K562 (cell line): ENCODE data around the gene GALE. TPM values are rescaled to one million over a fixed set of nuclear protein-coding genes. Genes with fewer than 3 reads are reported as not detected.
A peak's percentile ranks its signal among the peaks of the same experiment; 100 is the strongest.
"Not testable (repeated sequence)": the region's sequence is repeated elsewhere in the genome, so short reads cannot be mapped to it uniquely, and the experiment has no call there.

Experiments used
- ATAC-seq: fragments of 200-7000 bp; cut with Tn5 transposase; 3 replicates; pipeline ENCODE4 v1.9.1; 2020; ENCODE audit warnings: moderate library complexity
- BruUV-seq: library from RNA; stranded (reverse); fragments of 400-500 nt; replicated peaks from 2 replicates; lab custom pipeline; 2021; lab: Mats Ljungman, UMichigan
- CTCF ChIA-PET: fragments of 300-600 bp; formaldehyde crosslinking; extraction: SDS; loops from one replicate; lab custom pipeline; 2021; ENCODE audit warnings: low intra/inter-chr PET ratio; lab: Yijun Ruan, JAX
- POLR2A ChIA-PET: fragments of 300-600, 350-650 bp; sonication (Branson Sonifier 250); formaldehyde crosslinking; extraction: SDS; loops from one replicate; lab custom pipeline; 2021; ENCODE audit warnings: antibody characterized with exemption, inconsistent platforms; lab: Yijun Ruan, JAX
- DNase-seq, 4 experiments: peaks; one replicate each; pipeline versions ENCODE4 v3.0.0 to v3.0.0-alpha.2; 2011 to 2018; ENCODE audit warnings: low spot score in 3 of 4, mixed read lengths in 3 of 4; ENCODE audit errors: extremely low read depth in 1 of 4
- FAIRE-seq: peaks from 2 replicates; lab custom pipeline; 2011; peaks lifted over from hg19 to GRCh38; lab: Jason Lieb, UNC
- H2AFZ ChIP-seq: 2 replicates; pipeline ENCODE4 v1.6.0; 2011; ENCODE audit warnings: low read depth, low read length, control low read depth, inconsistent platforms
- H3K27ac ChIP-seq: fragments of 200-600 bp; 3 replicates; pipeline ENCODE4 v1.8.0; 2011; ENCODE audit warnings: low read depth, mild to moderate bottlenecking, control low read depth, inconsistent platforms, low read length, moderate library complexity, mixed read lengths; ENCODE audit errors: extremely low read depth
- H3K27me3 ChIP-seq, 2 experiments: fragments of 300-600 bp in 1 of 2; 2 replicates in 1 of 2; 3 replicates in 1 of 2; pipeline versions ENCODE4 v1.6.0 to v1.8.0; 2011; ENCODE audit warnings: inconsistent platforms in 2 of 2, low read length in 2 of 2, mild to moderate bottlenecking in 1 of 2, mixed read lengths in 1 of 2, moderate library complexity in 1 of 2; ENCODE audit not compliant: control insufficient read depth in 2 of 2, insufficient read depth in 2 of 2
- H3K36me3 ChIP-seq: fragments of 300-600 bp; 3 replicates; pipeline ENCODE4 v1.8.0; 2011; ENCODE audit warnings: mild to moderate bottlenecking, low read length, inconsistent platforms; ENCODE audit not compliant: control insufficient read depth, insufficient read depth
- H3K4me1 ChIP-seq, 2 experiments: fragments of 200-600 bp in 1 of 2; replicated peaks in 1 of 2; 2 replicates in 1 of 2; 3 replicates in 1 of 2; pipeline versions ENCODE4 v1.5.1 to v1.8.0; 2011; ENCODE audit warnings: inconsistent platforms in 2 of 2, low read length in 2 of 2, mild to moderate bottlenecking in 1 of 2, mixed read lengths in 1 of 2, moderate library complexity in 1 of 2; ENCODE audit not compliant: control insufficient read depth in 2 of 2, insufficient read depth in 2 of 2
- H3K4me2 ChIP-seq: 2 replicates; pipeline ENCODE4 v1.6.1; 2011; ENCODE audit warnings: low read length, control low read depth, inconsistent platforms, mixed read lengths; ENCODE audit not compliant: insufficient read depth
- H3K4me3 ChIP-seq: fragments of 200-600 bp; sonication (generic), shearing (Covaris generic); 2 replicates; pipeline ENCODE4 v1.5.1; 2016; ENCODE audit warnings: control low read depth, inconsistent platforms
- H3K79me2 ChIP-seq: fragments of 200-600 bp; 3 replicates; pipeline ENCODE4 v1.8.0; 2011; ENCODE audit warnings: low read length, inconsistent platforms; ENCODE audit not compliant: control insufficient read depth, insufficient read depth
- H3K9ac ChIP-seq, 2 experiments: 2 replicates each; pipeline versions ENCODE4 v1.6.0 to v1.6.1; 2011; ENCODE audit warnings: low read depth in 2 of 2, low read length in 2 of 2, control low read depth in 1 of 2, inconsistent platforms in 1 of 2, mild to moderate bottlenecking in 1 of 2, mixed read lengths in 1 of 2; ENCODE audit not compliant: insufficient read depth in 1 of 2
- H3K9me1 ChIP-seq: one replicate; pipeline ENCODE4 v1.6.0; 2011; ENCODE audit warnings: inconsistent platforms, mild to moderate bottlenecking, low read length, moderate library complexity; ENCODE audit not compliant: control insufficient read depth, insufficient read depth
- H3K9me3 ChIP-seq: replicated peaks from 2 replicates; pipeline ENCODE4 v1.5.1; 2011; ENCODE audit warnings: low read depth, low read length, inconsistent platforms; ENCODE audit not compliant: control insufficient read depth, insufficient read depth
- H4K20me1 ChIP-seq: replicated peaks from 2 replicates; pipeline ENCODE4 v1.6.1; 2011; ENCODE audit warnings: low read length, inconsistent platforms, mixed read lengths; ENCODE audit not compliant: control insufficient read depth, insufficient read depth
- FOS ChIP-seq: IDR thresholded peaks from 3 replicates; pipeline ENCODE4 v1.6.1; 2011; ENCODE audit not compliant: insufficient read length; ENCODE audit errors: extremely low read depth
- FOXJ3 ChIP-seq: sonication (generic); formaldehyde crosslinking; IDR thresholded peaks from 2 replicates; pipeline ENCODE4 v1.4.0; 2020; ENCODE audit warnings: mild to moderate bottlenecking, missing genetic modification reagents
- GTF2A2 ChIP-seq: IDR thresholded peaks from 2 replicates; pipeline ENCODE4 v1.6.1; 2016; ENCODE audit warnings: mild to moderate bottlenecking, missing genetic modification characterization, missing compliant biosample characterization
- WGBS: fragments of 100-300 bp; shearing (Covaris generic); methylation state at CpG from one replicate; pipeline ENCODE4 v1.1.6; 2016; ENCODE audit warnings: low coverage, mixed read lengths; ENCODE audit not compliant: insufficient coverage; ENCODE audit errors: missing lambda C conversion rate; 5-methylcytosine and 5-hydroxymethylcytosine counted together
- in situ Hi-C: fragments of 300-500 bp; cut with MboI; formaldehyde crosslinking; loops from 4 replicates; pipeline ENCODE4 v1.15.0; 2018; ENCODE audit warnings: inconsistent platforms, mixed read lengths
- intact Hi-C: fragments of 100-400 bp; cut with micrococcal nuclease; formaldehyde crosslinking; loops from 2 replicates; pipeline ENCODE4 v1.14.2; 2022
- polyA plus RNA-seq, 8 experiments: library from polyadenylated mRNA; depleted of rRNA in 4 of 8; stranded (reverse) in 5 of 8; unstranded in 3 of 8; fragments of >200 nt; fragmentation: Nextera tagmentation in 2 of 8; fragmentation: Illumina TruSeq in 1 of 8; extraction: Ambion mirVana in 2 of 8; extraction: Trizol in 1 of 8; gene quantifications; 2 replicates each; pipeline versions ENCODE4 v1.2.1 to v1.2.3, GENCODE V29; 2011 to 2014; ENCODE audit warnings: inconsistent platforms in 1 of 8, missing spikeins in 1 of 8
- total RNA-seq, 7 experiments: library from RNA; depleted of rRNA in 6 of 7; stranded (reverse); fragments of >200 nt in 6 of 7; fragmentation: Illumina TruSeq in 2 of 7; extraction: Trizol in 2 of 7; gene quantifications; 2 replicates each; pipeline versions ENCODE4 v1.2.1 to v1.2.3, GENCODE V29; 2011 to 2021; ENCODE audit warnings: low replicate concordance in 1 of 7
- TF ChIP-seq, protein P1 (sequence below): sonication (generic); formaldehyde crosslinking; IDR thresholded peaks from 2 replicates; pipeline ENCODE4 v1.8.1; 2023; ENCODE audit warnings: mild to moderate bottlenecking, missing genetic modification reagents
- TF ChIP-seq, protein P2 (sequence below): fragments of 250-450 bp; sonication (Bioruptor Pico); IDR thresholded peaks from 2 replicates; pipeline ENCODE4 v1.9.0; 2021; ENCODE audit warnings: mild to moderate bottlenecking, inconsistent platforms

GALE gene
- total and polyA plus RNA-seq, 9 of the 15 experiments (the other 6 are each of a cell fraction or from before 2014, with no cell fraction given) = 8.4 to 139 (median 88.3) TPM

DNA sequence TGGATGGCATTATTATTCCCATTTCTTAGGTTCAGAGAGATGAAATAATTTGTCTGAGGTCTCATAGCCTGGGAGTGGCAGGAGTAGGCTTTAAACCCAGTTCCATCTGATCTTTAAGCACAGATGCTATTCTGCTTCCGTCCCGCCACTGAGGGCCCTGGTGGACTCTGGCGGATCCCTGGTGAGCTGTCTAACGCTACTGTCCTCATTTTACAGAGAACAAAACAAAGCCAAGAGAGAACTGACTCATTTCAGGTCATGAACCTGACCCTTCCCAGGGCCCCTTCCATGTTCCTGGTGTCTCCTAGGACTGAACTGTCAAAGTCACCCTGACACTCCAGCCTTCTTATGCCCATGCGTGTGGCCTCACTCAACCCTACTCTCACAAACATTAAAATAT, 3.1 kb upstream of the GALE start:
- WGBS = 72% methylated on average over 5 of the region's 5 CpGs
- in situ Hi-C loops = no loop called here
- FAIRE-seq = no peak

DNA sequence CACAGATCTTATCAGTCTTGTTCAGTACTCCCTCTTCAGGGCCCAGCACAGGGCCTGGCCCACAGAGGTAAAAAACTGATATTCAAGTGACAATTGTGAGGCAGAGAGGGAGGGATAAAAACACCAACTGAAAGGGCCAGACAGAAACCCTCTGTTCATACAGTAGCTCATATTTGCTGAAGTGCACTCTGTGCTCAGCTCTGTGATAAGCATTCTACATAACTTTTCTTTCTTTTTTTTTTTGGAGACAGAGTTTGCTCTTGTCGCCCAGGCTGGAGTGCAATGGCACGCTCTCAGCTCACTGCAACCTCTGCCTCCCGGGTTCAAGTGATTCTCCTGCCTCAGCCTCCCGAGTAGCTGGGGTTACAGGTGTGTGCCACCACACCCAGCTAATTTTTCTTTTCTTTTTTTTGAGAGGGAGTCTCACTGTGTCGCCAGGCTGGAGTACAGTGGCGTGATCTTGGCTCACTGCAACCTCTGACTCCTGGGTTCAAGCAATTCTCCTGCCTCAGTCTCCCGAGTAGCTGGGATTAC, 2.3 kb upstream of the GALE start:
- DNase-seq, H3K4me3 ChIP-seq, H2AFZ ChIP-seq, FAIRE-seq, ATAC-seq, H3K9ac ChIP-seq, H3K9me3 ChIP-seq, H3K27ac ChIP-seq, CTCF ChIA-PET, H3K9me1 ChIP-seq, H3K27me3 ChIP-seq, intact Hi-C loops, H3K4me2 ChIP-seq, H4K20me1 ChIP-seq, BruUV-seq, in situ Hi-C loops: not testable (repeated sequence)
- Histone ChIP-seq H3K79me2 (peaks cover 24% of the 10 kb centered on the region), H3K36me3 (peaks cover 15% of the 10 kb centered on the region; the same call in 2 of the 3 replicates), H3K4me1 (peaks cover 29 to 37% of the 10 kb centered on the region in 2 experiments)
- WGBS = 88% methylated on average over 6 of the region's 7 CpGs
- POLR2A ChIA-PET = interaction anchor here (0.6 to 6.8 kb wide), 9 partner anchors 8 to 277 kb away, joined by 3 to 71 read pairs (median 4); partner anchors contain the start of genes LYPLA2, PITHD1 and PNRC2

More for the DNA sequence above, 3.1 kb upstream of the GALE start:
- Histone ChIP-seq H3K9me1 (no peaks in the 10 kb centered on the region), H3K9ac (peak overlapping the region in 1 of 2 experiments; percentile 51; a peak in 1 of 4 replicates), H3K4me3 (no peak overlapping the region), H3K9me3 (no peaks in the 10 kb centered on the region), H3K27ac (no peak overlapping the region), H2AFZ (no peak overlapping the region), H3K4me2 (no peak overlapping the region), H3K36me3 (peaks cover 7% of the 10 kb centered on the region; the same call in 2 of the 3 replicates), H4K20me1 (no peaks in the 10 kb centered on the region)
- CTCF ChIA-PET = no interaction called here
- DNase-seq = no peak
- ATAC-seq = no peak
- BruUV-seq = no TSS peak
- TF ChIP-seq GTF2A2 (tag) (no peak), FOS (no peak), FOXJ3 (no peak)
- TF ChIP-seq, protein P1, sequence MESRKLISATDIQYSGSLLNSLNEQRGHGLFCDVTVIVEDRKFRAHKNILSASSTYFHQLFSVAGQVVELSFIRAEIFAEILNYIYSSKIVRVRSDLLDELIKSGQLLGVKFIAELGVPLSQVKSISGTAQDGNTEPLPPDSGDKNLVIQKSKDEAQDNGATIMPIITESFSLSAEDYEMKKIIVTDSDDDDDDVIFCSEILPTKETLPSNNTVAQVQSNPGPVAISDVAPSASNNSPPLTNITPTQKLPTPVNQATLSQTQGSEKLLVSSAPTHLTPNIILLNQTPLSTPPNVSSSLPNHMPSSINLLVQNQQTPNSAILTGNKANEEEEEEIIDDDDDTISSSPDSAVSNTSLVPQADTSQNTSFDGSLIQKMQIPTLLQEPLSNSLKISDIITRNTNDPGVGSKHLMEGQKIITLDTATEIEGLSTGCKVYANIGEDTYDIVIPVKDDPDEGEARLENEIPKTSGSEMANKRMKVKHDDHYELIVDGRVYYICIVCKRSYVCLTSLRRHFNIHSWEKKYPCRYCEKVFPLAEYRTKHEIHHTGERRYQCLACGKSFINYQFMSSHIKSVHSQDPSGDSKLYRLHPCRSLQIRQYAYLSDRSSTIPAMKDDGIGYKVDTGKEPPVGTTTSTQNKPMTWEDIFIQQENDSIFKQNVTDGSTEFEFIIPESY = peak; percentile 92
- TF ChIP-seq, protein P2, sequence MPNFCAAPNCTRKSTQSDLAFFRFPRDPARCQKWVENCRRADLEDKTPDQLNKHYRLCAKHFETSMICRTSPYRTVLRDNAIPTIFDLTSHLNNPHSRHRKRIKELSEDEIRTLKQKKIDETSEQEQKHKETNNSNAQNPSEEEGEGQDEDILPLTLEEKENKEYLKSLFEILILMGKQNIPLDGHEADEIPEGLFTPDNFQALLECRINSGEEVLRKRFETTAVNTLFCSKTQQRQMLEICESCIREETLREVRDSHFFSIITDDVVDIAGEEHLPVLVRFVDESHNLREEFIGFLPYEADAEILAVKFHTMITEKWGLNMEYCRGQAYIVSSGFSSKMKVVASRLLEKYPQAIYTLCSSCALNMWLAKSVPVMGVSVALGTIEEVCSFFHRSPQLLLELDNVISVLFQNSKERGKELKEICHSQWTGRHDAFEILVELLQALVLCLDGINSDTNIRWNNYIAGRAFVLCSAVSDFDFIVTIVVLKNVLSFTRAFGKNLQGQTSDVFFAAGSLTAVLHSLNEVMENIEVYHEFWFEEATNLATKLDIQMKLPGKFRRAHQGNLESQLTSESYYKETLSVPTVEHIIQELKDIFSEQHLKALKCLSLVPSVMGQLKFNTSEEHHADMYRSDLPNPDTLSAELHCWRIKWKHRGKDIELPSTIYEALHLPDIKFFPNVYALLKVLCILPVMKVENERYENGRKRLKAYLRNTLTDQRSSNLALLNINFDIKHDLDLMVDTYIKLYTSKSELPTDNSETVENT (CRISPR knock-in tag) = no peak
- TF ChIP-seq, all 486 proteins: peak for 1
- intact Hi-C loops = no loop called here
- H3K27me3 ChIP-seq = no peaks in the 10 kb centered on the region
- POLR2A ChIA-PET = interaction anchor here (0.5 to 6.8 kb wide), 5 partner anchors 11 to 106 kb away, joined by 3 to 71 read pairs (median 3); partner anchors contain the start of genes LYPLA2 and PITHD1
- H3K4me1 ChIP-seq = peaks cover 31 to 36% of the 10 kb centered on the region in 2 experiments
- H3K79me2 ChIP-seq = peaks cover 23% of the 10 kb centered on the region
